Measurements from ENCODE around the gene KLHL20. TPM values are rescaled to one million over a fixed set of nuclear protein-coding genes. Genes with fewer than 3 reads are reported as not detected.

The KLHL20 gene
- total RNA-seq, 1 experiment from 2014 or later: 36.7 TPM

GRCh38 chr1:173742203-173742886 lies 27.6 kb downstream of the KLHL20 start:
- Mint-ChIP-seq H3K4me3 (ENCODE audit: unreplicated experiment) (no peak overlapping the region), H3K36me3 (ENCODE audit: insufficient read depth, unreplicated experiment) (peaks cover 59% of the 10 kb centered on the region), H3K27me3 (ENCODE audit: insufficient read depth, unreplicated experiment) (no peaks in the 10 kb centered on the region), H3K27ac (ENCODE audit: low read depth, unreplicated experiment) (no peak overlapping the region), H3K9me3 (ENCODE audit: unreplicated experiment) (no peaks in the 10 kb centered on the region), H3K4me1 (ENCODE audit: insufficient read depth, unreplicated experiment) (peaks cover 5% of the 10 kb centered on the region)
- POLR2A ChIA-PET: interaction anchor here (1.0 kb wide), 1 partner anchor 10 kb away, joined by 3 read pairs; no protein-coding TSS in a partner anchor
- TF ChIP-seq CTCF (IDR thresholded peaks at IDR 0.05; ENCODE audit: unreplicated experiment): no peak
- BruUV-seq (replicated peaks): no TSS peak
- no peak for DNase-seq (ENCODE audit: unreplicated experiment)
- CTCF ChIA-PET: no interaction called here
- intact Hi-C loops (cut with micrococcal nuclease): no loop called here

GRCh38 chr1:173744651-173745050 lies 29.9 kb downstream of the KLHL20 start:
- H3K36me3 Mint-ChIP-seq (ENCODE audit: insufficient read depth, unreplicated experiment): peaks cover 38% of the 10 kb centered on the region
- BruUV-seq (replicated peaks): no TSS peak
- H3K4me3 Mint-ChIP-seq (ENCODE audit: unreplicated experiment): no peak overlapping the region
- DNase-seq (ENCODE audit: unreplicated experiment): no peak
- intact Hi-C loops (cut with micrococcal nuclease): no loop called here
- H3K27me3 Mint-ChIP-seq (ENCODE audit: insufficient read depth, unreplicated experiment): no peaks in the 10 kb centered on the region
- ChIA-PET CTCF (no interaction called here), POLR2A (interaction anchor here (0.7 to 1.6 kb wide), 2 partner anchors 30 to 124 kb away, joined by 3 to 5 read pairs; partner anchors contain the start of genes KLHL20 and ZBTB37)
- TF ChIP-seq CTCF (IDR thresholded peaks at IDR 0.05; ENCODE audit: unreplicated experiment): no peak
- peaks cover 6% of the 10 kb centered on the region for H3K4me1 Mint-ChIP-seq (ENCODE audit: insufficient read depth, unreplicated experiment)
- no peaks in the 10 kb centered on the region for H3K9me3 Mint-ChIP-seq (ENCODE audit: unreplicated experiment)
- H3K27ac Mint-ChIP-seq (ENCODE audit: low read depth, unreplicated experiment): no peak overlapping the region

- no peak overlapping the region for H3K4me3 Mint-ChIP-seq (ENCODE audit: unreplicated experiment)
- ChIA-PET POLR2A (interaction anchor here (0.7 to 2.1 kb wide), 3 partner anchors 9 to 35 kb away, joined by 3 to 9 read pairs (median 3); partner anchors contain the start of gene KLHL20), CTCF (interaction anchor here (0.7 to 1.2 kb wide), 2 partner anchors 13 to 242 kb away, joined by 3 read pairs; no protein-coding TSS in a partner anchor)
- H3K27ac Mint-ChIP-seq (ENCODE audit: low read depth, unreplicated experiment): no peak overlapping the region
- H3K27me3 Mint-ChIP-seq (ENCODE audit: insufficient read depth, unreplicated experiment): no peaks in the 10 kb centered on the region
- DNase-seq (ENCODE audit: unreplicated experiment): no peak
- no peaks in the 10 kb centered on the region for H3K9me3 Mint-ChIP-seq (ENCODE audit: unreplicated experiment)
- no peak for TF ChIP-seq CTCF (IDR thresholded peaks at IDR 0.05; ENCODE audit: unreplicated experiment)
- peaks cover 6% of the 10 kb centered on the region for H3K4me1 Mint-ChIP-seq (ENCODE audit: insufficient read depth, unreplicated experiment)
- intact Hi-C loops (cut with micrococcal nuclease): no loop called here
- peaks cover 34% of the 10 kb centered on the region for H3K36me3 Mint-ChIP-seq (ENCODE audit: insufficient read depth, unreplicated experiment)
- no TSS peak for BruUV-seq (replicated peaks)
These were observed 34.4 kb downstream of the KLHL20 start for GRCh38 chr1:173749137-173749536.

- POLR2A ChIA-PET: interaction anchor here (0.6 kb wide), 2 partner anchors 11 to 243 kb away, joined by 3 read pairs; no protein-coding TSS in a partner anchor
- H3K9me3 Mint-ChIP-seq (ENCODE audit: unreplicated experiment): no peaks in the 10 kb centered on the region
- intact Hi-C loops (cut with micrococcal nuclease): no loop called here
- H3K4me1 Mint-ChIP-seq (ENCODE audit: insufficient read depth, unreplicated experiment): no peaks in the 10 kb centered on the region
- H3K4me3 Mint-ChIP-seq (ENCODE audit: unreplicated experiment): no peak overlapping the region
- no peak overlapping the region for H3K27ac Mint-ChIP-seq (ENCODE audit: low read depth, unreplicated experiment)
- peaks cover 77% of the 10 kb centered on the region for H3K36me3 Mint-ChIP-seq (ENCODE audit: insufficient read depth, unreplicated experiment)
- TF ChIP-seq CTCF (IDR thresholded peaks at IDR 0.05; ENCODE audit: unreplicated experiment): no peak
- BruUV-seq (replicated peaks): no TSS peak
- H3K27me3 Mint-ChIP-seq (ENCODE audit: insufficient read depth, unreplicated experiment): no peaks in the 10 kb centered on the region
- CTCF ChIA-PET: no interaction called here
- no peak for DNase-seq (ENCODE audit: unreplicated experiment)
These were observed 39.0 kb downstream of the KLHL20 start for GRCh38 chr1:173753830-173754229.

All from MCF 10A (cell line).